ENCODE measurements around the gene TTLL11. TPM values are rescaled to one million over a fixed set of nuclear protein-coding genes. Genes with fewer than 3 reads are reported as not detected.

Gene TTLL11
- polyA plus RNA-seq (ENCODE audit: insufficient read length in 10 of 10), result 10 to 100 TPM; 13.3 to 32.0 (median 23.8) TPM
- long read RNA-seq, donor 1, transcript TTLL11-206 (3 exons, 1,038 nt), result major isoform, 5 of 9 reads
- long read RNA-seq, donor 1, partial matches to known transcripts, result 0 of 9 reads
- long read RNA-seq, donor 1, other reads (novel, unspliced or antisense), result 0 of 9 reads
- long read RNA-seq, donor 2, transcript TTLL11-202 (4 exons, 2,012 nt), result minor isoform, 7 of 15 reads
- long read RNA-seq, donor 2, transcript TTLL11-206 (3 exons, 1,038 nt), result major isoform, 8 of 15 reads
- long read RNA-seq, donor 2, partial matches to known transcripts, result 0 of 15 reads
- long read RNA-seq, donor 2, other reads (novel, unspliced or antisense), result 0 of 15 reads
- long read RNA-seq, donor 3, result 0 reads
- long read RNA-seq, donor 4, partial matches to known transcripts, result 0 of 4 reads
- long read RNA-seq, donor 4, other reads (novel, unspliced or antisense), result 0 of 4 reads
- long read RNA-seq, donor 5, transcript TTLL11-202 (4 exons, 2,012 nt), result major isoform, 6 of 18 reads
- long read RNA-seq, donor 5, transcript TTLL11-206 (3 exons, 1,038 nt), result major isoform, 6 of 18 reads
- long read RNA-seq, donor 5, partial matches to known transcripts, result 6 of 18 reads
- long read RNA-seq, donor 5, other reads (novel, unspliced or antisense), result 0 of 18 reads
- long read RNA-seq, donor 6, partial matches to known transcripts, result 0 of 4 reads
- long read RNA-seq, donor 6, other reads (novel, unspliced or antisense), result 0 of 4 reads
- long read RNA-seq, donor 7, transcript TTLL11-206 (3 exons, 1,038 nt), result major isoform, 5 of 7 reads
- long read RNA-seq, donor 7, partial matches to known transcripts, result 0 of 7 reads
- long read RNA-seq, donor 7, other reads (novel, unspliced or antisense), result 0 of 7 reads
- long read RNA-seq, donor 8, partial matches to known transcripts, result 0 of 2 reads
- long read RNA-seq, donor 8, other reads (novel, unspliced or antisense), result 0 of 2 reads
- long read RNA-seq, donor 9, partial matches to known transcripts, result 0 of 1 reads
- long read RNA-seq, donor 9, other reads (novel, unspliced or antisense), result 0 of 1 reads

- peak; percentile 93 to 98 (median 94) for DNase-seq
These were observed at the start of gene TTLL11 for GRCh38 chr9:122092611-122093506. TTLL11 (minus strand) TSS chr9:122093308; CDS start chr9:122093148, 160 bp downstream.

GRCh38 chr9:122141671-122142070 is 48.6 kb upstream of the TTLL11 start:
- no peak for DNase-seq

- no peak for DNase-seq
These were observed 47.5 kb upstream of the TTLL11 start for GRCh38 chr9:122140368-122141193.

GRCh38 chr9:122138560-122139268 is 45.6 kb upstream of the TTLL11 start:
- DNase-seq, result no peak

GRCh38 chr9:122135529-122135859 is 42.4 kb upstream of the TTLL11 start:
- DNase-seq, result no peak

- no peak for DNase-seq
These were observed 41.9 kb upstream of the TTLL11 start for GRCh38 chr9:122134822-122135528.

- DNase-seq, result no peak
These were observed 41.0 kb upstream of the TTLL11 start for GRCh38 chr9:122133984-122134535.

GRCh38 chr9:122133263-122133983 is 40.3 kb upstream of the TTLL11 start:
- no peak for DNase-seq

- no peak for DNase-seq
These were observed 39.4 kb upstream of the TTLL11 start for GRCh38 chr9:122132539-122132938.

- no peak for DNase-seq
These were observed 38.4 kb upstream of the TTLL11 start for GRCh38 chr9:122131401-122132001.

GRCh38 chr9:122130837-122131236 is 37.7 kb upstream of the TTLL11 start:
- no peak for DNase-seq

GRCh38 chr9:122129969-122130368 is 36.9 kb upstream of the TTLL11 start:
- no peak for DNase-seq

- no peak for DNase-seq
These were observed 35.8 kb upstream of the TTLL11 start for GRCh38 chr9:122128969-122129343.

GRCh38 chr9:122128007-122128968 is 35.2 kb upstream of the TTLL11 start:
- no peak for DNase-seq

- no peak for DNase-seq
These were observed 34.3 kb upstream of the TTLL11 start for GRCh38 chr9:122127396-122127798.

Measured in muscle of back (tissue), 13 donors.